ENCODE data around the gene ELMO2.

Gene ELMO2

DNA sequence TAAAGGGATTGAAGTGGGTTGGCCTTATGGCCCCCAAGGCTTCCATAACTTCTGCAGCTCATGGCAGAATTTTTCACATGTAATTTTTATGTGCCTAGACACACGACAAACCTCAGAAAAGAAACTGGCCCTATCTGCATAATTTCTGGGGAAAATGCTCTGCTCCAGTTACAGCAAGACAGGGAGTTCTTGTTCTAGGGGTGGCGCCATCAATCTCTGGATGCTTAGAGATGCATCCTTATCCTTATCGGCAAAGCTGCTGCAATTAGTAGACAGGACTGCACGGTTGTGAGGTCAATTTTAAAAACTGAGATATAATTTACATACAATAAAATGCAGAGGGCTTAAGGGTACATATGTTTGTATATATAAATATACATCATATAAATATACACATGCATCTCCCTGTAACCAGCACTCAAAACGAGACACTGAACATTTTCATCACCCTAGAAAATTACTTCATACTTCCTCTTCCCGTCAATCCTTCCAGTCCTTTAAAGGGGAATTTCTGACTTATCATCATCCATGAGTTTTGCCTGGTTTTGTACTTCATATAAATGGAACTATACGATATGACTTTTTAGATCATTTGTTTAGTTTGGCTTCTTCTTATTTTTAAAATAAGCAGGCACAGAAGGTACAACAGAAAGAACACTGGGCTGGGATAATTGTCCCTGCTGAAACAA lies 10.2 kb downstream of the ELMO2 start:
- no peak overlapping the region for H3K4me3 ChIP-seq (ENCODE audit: low read length)
- no peak overlapping the region for H4K8ac ChIP-seq (ENCODE audit: low read depth, low read length)
- H4K5ac ChIP-seq (ENCODE audit: low read length): no peak overlapping the region
- no peak overlapping the region for H3K27ac ChIP-seq (ENCODE audit: low read depth, low read length)
- H2BK5ac ChIP-seq (ENCODE audit: low read length): no peak overlapping the region
- no peak overlapping the region for H3K9ac ChIP-seq (ENCODE audit: low read length)
- no peak overlapping the region for H3K4ac ChIP-seq (ENCODE audit: low read depth, low read length)
- H3K4me1 ChIP-seq (ENCODE audit: control insufficient read depth, low read depth, low read length): peaks cover 5% of the 10 kb centered on the region
- no CpG with 5 or more reads among the region's 7 CpGs for WGBS (ENCODE audit: extremely low coverage, insufficient coverage, low lambda C conversion rate)
- H3K18ac ChIP-seq (ENCODE audit: low read length): no peak overlapping the region
- H3K27me3 ChIP-seq (ENCODE audit: insufficient read depth, low read length, poor library complexity): no peaks in the 10 kb centered on the region
- no peak overlapping the region for H2AK5ac ChIP-seq (ENCODE audit: low read length)
- peaks cover 12% of the 10 kb centered on the region for H3K79me1 ChIP-seq (ENCODE audit: low read length)
- peaks cover 9% of the 10 kb centered on the region for H3K79me2 ChIP-seq (ENCODE audit: control insufficient read depth, insufficient read depth, low read length)
- H2BK15ac ChIP-seq (replicated peaks; ENCODE audit: low read depth): no peak overlapping the region
- H3K4me2 ChIP-seq (ENCODE audit: low read length): no peak overlapping the region
- no peak overlapping the region for H3K56ac ChIP-seq (ENCODE audit: low read length)
- peaks cover 1% of the 10 kb centered on the region for H3K36me3 ChIP-seq (ENCODE audit: control insufficient read depth, insufficient read depth, low read length)
- H3K23ac ChIP-seq (ENCODE audit: low read length): no peak overlapping the region
- no peak for DNase-seq
- no peak overlapping the region for H2BK120ac ChIP-seq (ENCODE audit: low read depth, low read length)

DNA sequence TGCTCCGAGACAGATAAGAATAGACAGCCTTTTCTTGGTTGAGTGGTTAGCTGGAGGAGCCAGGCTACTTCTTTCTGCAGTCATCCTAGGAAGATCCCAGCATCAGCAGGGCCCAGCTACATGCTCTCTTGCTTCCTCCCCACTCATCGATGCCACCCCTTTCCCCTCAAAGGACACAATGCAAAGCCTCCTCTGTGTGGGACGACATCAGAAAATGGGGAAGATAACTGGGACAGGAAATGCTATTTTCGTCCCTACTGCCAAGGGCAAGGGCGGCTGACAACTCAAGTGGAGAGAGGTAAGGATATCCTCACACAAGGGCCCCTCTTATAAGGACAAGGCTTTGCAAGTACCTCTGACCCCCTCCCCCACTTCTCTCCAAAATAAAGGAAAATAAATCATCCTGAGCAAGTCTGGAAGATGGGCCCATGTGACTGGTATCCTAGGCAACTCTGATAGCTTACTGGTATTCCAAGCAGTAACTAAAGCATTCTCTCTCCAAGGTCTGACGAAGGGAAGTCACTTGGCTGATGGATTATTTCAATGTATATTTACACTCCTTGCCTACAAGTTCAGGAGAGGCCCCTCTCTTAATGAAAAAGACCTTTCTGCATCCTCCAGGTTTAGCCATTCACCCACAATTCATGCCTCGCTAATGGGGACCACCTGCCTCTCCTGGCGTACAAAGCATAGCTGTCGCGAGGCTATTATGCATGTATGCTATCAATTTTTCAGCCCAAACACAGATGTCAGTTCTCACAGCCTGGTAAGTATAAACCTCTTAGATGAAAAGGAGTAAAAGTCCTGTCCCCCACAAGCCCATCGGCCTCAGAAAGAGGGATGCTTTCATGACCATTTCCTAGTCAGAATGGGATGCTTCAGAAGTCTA lies 11.3 kb downstream of the ELMO2 start:
- Histone ChIP-seq H3K4me3 (ENCODE audit: low read length) (no peak overlapping the region), H2BK15ac (replicated peaks; ENCODE audit: low read depth) (no peak overlapping the region), H3K18ac (ENCODE audit: low read length) (no peak overlapping the region), H2BK5ac (ENCODE audit: low read length) (no peak overlapping the region), H3K56ac (ENCODE audit: low read length) (no peak overlapping the region), H4K8ac (ENCODE audit: low read depth, low read length) (no peak overlapping the region), H3K4me1 (ENCODE audit: control insufficient read depth, low read depth, low read length) (no peaks in the 10 kb centered on the region), H3K36me3 (ENCODE audit: control insufficient read depth, insufficient read depth, low read length) (peaks cover 1% of the 10 kb centered on the region), H3K79me1 (ENCODE audit: low read length) (peaks cover 9% of the 10 kb centered on the region), H3K9ac (ENCODE audit: low read length) (no peak overlapping the region), H3K27me3 (ENCODE audit: insufficient read depth, low read length, poor library complexity) (no peaks in the 10 kb centered on the region), H4K5ac (ENCODE audit: low read length) (no peak overlapping the region), H3K79me2 (ENCODE audit: control insufficient read depth, insufficient read depth, low read length) (peaks cover 9% of the 10 kb centered on the region), H3K23ac (ENCODE audit: low read length) (no peak overlapping the region), H3K27ac (ENCODE audit: low read depth, low read length) (no peak overlapping the region), H2BK120ac (ENCODE audit: low read depth, low read length) (no peak overlapping the region), H3K4me2 (ENCODE audit: low read length) (no peak overlapping the region), H3K4ac (ENCODE audit: low read depth, low read length) (no peak overlapping the region), H2AK5ac (ENCODE audit: low read length) (no peak overlapping the region)
- no CpG with 5 or more reads among the region's 11 CpGs for WGBS (ENCODE audit: extremely low coverage, insufficient coverage, low lambda C conversion rate)
- no peak for DNase-seq

DNA sequence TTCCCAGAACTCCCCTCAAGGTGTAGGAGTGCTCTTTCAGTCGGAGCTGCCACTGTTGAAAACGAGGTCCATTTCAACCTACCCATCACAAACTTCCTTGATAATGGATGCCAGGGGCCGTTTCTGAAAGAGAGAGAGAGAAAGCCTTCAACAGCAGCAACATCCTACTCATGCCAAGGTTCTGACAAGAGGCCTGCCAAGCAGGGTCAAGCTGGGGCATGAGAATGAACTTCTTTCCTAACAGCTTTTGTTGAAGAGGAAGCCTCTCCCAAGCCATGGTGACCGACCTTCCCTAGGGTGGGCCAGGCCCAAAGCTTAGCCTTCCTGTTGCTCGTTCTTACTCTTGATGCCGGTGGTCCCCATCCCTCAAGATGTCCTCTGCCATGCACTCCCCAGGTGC lies 12.4 kb downstream of the ELMO2 start:
- H3K4ac ChIP-seq (ENCODE audit: low read depth, low read length): no peak overlapping the region
- no peak overlapping the region for H3K9ac ChIP-seq (ENCODE audit: low read length)
- H2BK120ac ChIP-seq (ENCODE audit: low read depth, low read length): no peak overlapping the region
- no peak overlapping the region for H3K23ac ChIP-seq (ENCODE audit: low read length)
- H4K8ac ChIP-seq (ENCODE audit: low read depth, low read length): no peak overlapping the region
- H2AK5ac ChIP-seq (ENCODE audit: low read length): no peak overlapping the region
- H4K5ac ChIP-seq (ENCODE audit: low read length): no peak overlapping the region
- H3K4me3 ChIP-seq (ENCODE audit: low read length): no peak overlapping the region
- H3K79me1 ChIP-seq (ENCODE audit: low read length): peaks cover 1% of the 10 kb centered on the region
- H3K27me3 ChIP-seq (ENCODE audit: insufficient read depth, low read length, poor library complexity): no peaks in the 10 kb centered on the region
- DNase-seq: no peak
- peaks cover 1% of the 10 kb centered on the region for H3K79me2 ChIP-seq (ENCODE audit: control insufficient read depth, insufficient read depth, low read length)
- no peaks in the 10 kb centered on the region for H3K4me1 ChIP-seq (ENCODE audit: control insufficient read depth, low read depth, low read length)
- no CpG with 5 or more reads among the region's 6 CpGs for WGBS (ENCODE audit: extremely low coverage, insufficient coverage, low lambda C conversion rate)
- H2BK5ac ChIP-seq (ENCODE audit: low read length): no peak overlapping the region
- H3K18ac ChIP-seq (ENCODE audit: low read length): no peak overlapping the region
- peaks cover 3% of the 10 kb centered on the region for H3K36me3 ChIP-seq (ENCODE audit: control insufficient read depth, insufficient read depth, low read length)
- H2BK15ac ChIP-seq (replicated peaks; ENCODE audit: low read depth): no peak overlapping the region
- H3K27ac ChIP-seq (ENCODE audit: low read depth, low read length): no peak overlapping the region
- no peak overlapping the region for H3K4me2 ChIP-seq (ENCODE audit: low read length)
- H3K56ac ChIP-seq (ENCODE audit: low read length): no peak overlapping the region

GRCh38 chr20:46388937-46389336 lies 17.5 kb downstream of the ELMO2 start:
- H2BK5ac ChIP-seq (ENCODE audit: low read length): no peak overlapping the region
- H3K4ac ChIP-seq (ENCODE audit: low read depth, low read length): no peak overlapping the region
- no peak overlapping the region for H3K56ac ChIP-seq (ENCODE audit: low read length)
- H3K18ac ChIP-seq (ENCODE audit: low read length): no peak overlapping the region
- no peak overlapping the region for H4K8ac ChIP-seq (ENCODE audit: low read depth, low read length)
- H3K23ac ChIP-seq (ENCODE audit: low read length): no peak overlapping the region
- no peak overlapping the region for H2AK5ac ChIP-seq (ENCODE audit: low read length)
- H4K5ac ChIP-seq (ENCODE audit: low read length): no peak overlapping the region
- no peak overlapping the region for H2BK15ac ChIP-seq (replicated peaks; ENCODE audit: low read depth)
- no peaks in the 10 kb centered on the region for H3K79me2 ChIP-seq (ENCODE audit: control insufficient read depth, insufficient read depth, low read length)
- no peak overlapping the region for H3K4me2 ChIP-seq (ENCODE audit: low read length)
- DNase-seq: no peak
- no peak overlapping the region for H3K4me3 ChIP-seq (ENCODE audit: low read length)
- H3K36me3 ChIP-seq (ENCODE audit: control insufficient read depth, insufficient read depth, low read length): peaks cover 10% of the 10 kb centered on the region
- H3K27ac ChIP-seq (ENCODE audit: low read depth, low read length): no peak overlapping the region
- H3K9ac ChIP-seq (ENCODE audit: low read length): no peak overlapping the region
- H2BK120ac ChIP-seq (ENCODE audit: low read depth, low read length): no peak overlapping the region
- no peaks in the 10 kb centered on the region for H3K27me3 ChIP-seq (ENCODE audit: insufficient read depth, low read length, poor library complexity)
- H3K79me1 ChIP-seq (ENCODE audit: low read length): no peaks in the 10 kb centered on the region
- H3K4me1 ChIP-seq (ENCODE audit: control insufficient read depth, low read depth, low read length): no peaks in the 10 kb centered on the region
- WGBS (ENCODE audit: extremely low coverage, insufficient coverage, low lambda C conversion rate): no CpG with 5 or more reads among the region's 10 CpGs

DNA sequence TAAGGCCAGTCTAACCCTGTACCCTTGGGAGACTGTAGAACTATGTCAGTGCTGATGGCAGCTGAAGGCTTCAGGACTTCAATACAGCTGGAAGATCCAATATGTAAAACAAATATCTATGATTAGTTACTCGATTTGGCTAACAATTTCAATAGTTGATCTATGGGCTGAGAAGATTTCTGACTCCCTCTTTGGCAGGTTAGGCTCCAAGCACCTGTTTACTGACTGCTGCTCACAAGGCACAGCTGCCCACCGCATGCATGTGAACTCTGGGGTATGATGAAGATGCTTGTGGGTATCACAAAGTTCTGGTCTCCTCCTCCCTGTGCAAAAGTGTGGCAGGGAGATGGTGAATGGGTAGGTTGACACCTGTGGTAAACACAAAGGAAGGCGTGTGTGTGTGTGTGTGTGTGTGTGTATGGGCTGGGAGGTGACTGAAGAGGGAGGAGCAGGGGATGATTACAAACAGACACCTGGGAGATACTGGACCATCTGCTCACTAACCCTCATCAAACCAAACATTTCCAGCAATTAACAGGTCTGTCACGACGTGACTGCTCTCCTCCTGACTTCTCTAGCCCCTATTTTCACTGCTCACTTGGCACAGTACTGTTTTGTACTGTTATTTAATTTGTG lies 18.1 kb downstream of the ELMO2 start:
- H4K5ac ChIP-seq (ENCODE audit: low read length): no peak overlapping the region
- no peak overlapping the region for H2BK5ac ChIP-seq (ENCODE audit: low read length)
- no peak overlapping the region for H3K4ac ChIP-seq (ENCODE audit: low read depth, low read length)
- H3K18ac ChIP-seq (ENCODE audit: low read length): no peak overlapping the region
- no peak overlapping the region for H2BK120ac ChIP-seq (ENCODE audit: low read depth, low read length)
- H2BK15ac ChIP-seq (replicated peaks; ENCODE audit: low read depth): no peak overlapping the region
- H2AK5ac ChIP-seq (ENCODE audit: low read length): no peak overlapping the region
- WGBS (ENCODE audit: extremely low coverage, insufficient coverage, low lambda C conversion rate): no CpG with 5 or more reads among the region's 5 CpGs
- H3K4me3 ChIP-seq (ENCODE audit: low read length): no peak overlapping the region
- H3K9ac ChIP-seq (ENCODE audit: low read length): no peak overlapping the region
- no peak overlapping the region for H3K56ac ChIP-seq (ENCODE audit: low read length)
- H3K79me1 ChIP-seq (ENCODE audit: low read length): no peaks in the 10 kb centered on the region
- no peak overlapping the region for H3K4me2 ChIP-seq (ENCODE audit: low read length)
- no peaks in the 10 kb centered on the region for H3K79me2 ChIP-seq (ENCODE audit: control insufficient read depth, insufficient read depth, low read length)
- DNase-seq: no peak
- H3K23ac ChIP-seq (ENCODE audit: low read length): no peak overlapping the region
- H3K4me1 ChIP-seq (ENCODE audit: control insufficient read depth, low read depth, low read length): no peaks in the 10 kb centered on the region
- H3K27me3 ChIP-seq (ENCODE audit: insufficient read depth, low read length, poor library complexity): no peaks in the 10 kb centered on the region
- H3K27ac ChIP-seq (ENCODE audit: low read depth, low read length): no peak overlapping the region
- no peak overlapping the region for H4K8ac ChIP-seq (ENCODE audit: low read depth, low read length)
- peaks cover 10% of the 10 kb centered on the region for H3K36me3 ChIP-seq (ENCODE audit: control insufficient read depth, insufficient read depth, low read length)
